Measurements from ENCODE around the gene FCN2.

FCN2 gene

GRCh38 chr9:134887219-134887618 is 6.6 kb downstream of the FCN2 start:
- no peak for TF ChIP-seq CTCF (IDR thresholded peaks at IDR 0.05; ENCODE audit: low read depth, low read length, missing control alignments)
- H3K4me3 ChIP-seq (replicated peaks; ENCODE audit: low read depth, low read length), result no peak overlapping the region
- no peak for DNase-seq (ENCODE audit: extremely low read depth, low read depth)

- no peak overlapping the region for H3K4me3 ChIP-seq (replicated peaks; ENCODE audit: low read depth, low read length)
- TF ChIP-seq CTCF (IDR thresholded peaks at IDR 0.05; ENCODE audit: low read depth, low read length, missing control alignments), result no peak
- no peak for DNase-seq (ENCODE audit: extremely low read depth, low read depth)
These were observed 7.3 kb downstream of the FCN2 start for GRCh38 chr9:134887686-134888602.

- TF ChIP-seq CTCF (IDR thresholded peaks at IDR 0.05; ENCODE audit: low read depth, low read length, missing control alignments), result no peak
- no peak overlapping the region for H3K4me3 ChIP-seq (replicated peaks; ENCODE audit: low read depth, low read length)
- no peak for DNase-seq (ENCODE audit: extremely low read depth, low read depth)
These were observed 8.1 kb downstream of the FCN2 start for GRCh38 chr9:134888603-134889190.

GRCh38 chr9:134889386-134890154 is 9.0 kb downstream of the FCN2 start:
- no peak overlapping the region for H3K4me3 ChIP-seq (replicated peaks; ENCODE audit: low read depth, low read length)
- no peak for TF ChIP-seq CTCF (IDR thresholded peaks at IDR 0.05; ENCODE audit: low read depth, low read length, missing control alignments)
- DNase-seq (ENCODE audit: extremely low read depth, low read depth), result no peak

- TF ChIP-seq CTCF (IDR thresholded peaks at IDR 0.05; ENCODE audit: low read depth, low read length, missing control alignments), result no peak
- DNase-seq (ENCODE audit: extremely low read depth, low read depth), result no peak
- no peak overlapping the region for H3K4me3 ChIP-seq (replicated peaks; ENCODE audit: low read depth, low read length)
These were observed 9.5 kb downstream of the FCN2 start for GRCh38 chr9:134890155-134890495.

GRCh38 chr9:134891053-134891452 is 10.4 kb downstream of the FCN2 start:
- no peak for DNase-seq (ENCODE audit: extremely low read depth, low read depth)
- no peak for TF ChIP-seq CTCF (IDR thresholded peaks at IDR 0.05; ENCODE audit: low read depth, low read length, missing control alignments)
- no peak overlapping the region for H3K4me3 ChIP-seq (replicated peaks; ENCODE audit: low read depth, low read length)
